HG03039 (cell line): ENCODE results near the gene TMEM19.
A peak's percentile ranks its signal among the peaks of the same experiment; 100 is the strongest.

Experiments
- ATAC-seq: cut with Tn5 transposase; IDR thresholded peaks from one replicate; pipeline ENCODE4 v1.9.1; 2021; ENCODE audit warnings: mild to moderate bottlenecking, moderate library complexity; ENCODE audit not compliant: unreplicated experiment

TMEM19 gene

GRCh38 chr12:71710276-71711125 is 24.6 kb downstream of the TMEM19 start:
- ATAC-seq = no peak

DNA sequence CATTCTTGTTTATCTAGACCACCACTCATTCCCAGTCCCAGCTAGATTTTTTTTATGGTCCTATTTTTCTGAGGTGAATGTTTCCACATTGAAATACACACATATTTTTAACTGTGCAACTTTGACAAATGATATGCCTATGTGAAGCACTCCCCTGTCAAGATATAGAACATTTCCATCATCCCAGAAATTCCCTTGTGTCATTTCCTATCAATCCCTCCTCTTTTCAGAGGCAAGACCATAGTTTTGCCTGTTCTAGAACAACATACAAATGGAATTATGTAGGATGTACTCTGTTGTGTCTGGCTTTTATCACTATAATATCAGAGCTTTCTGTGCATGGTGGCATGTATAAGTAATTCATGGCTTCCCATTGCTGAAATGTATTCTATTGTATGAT is 32.7 kb downstream of the TMEM19 start:
- ATAC-seq = no peak

DNA sequence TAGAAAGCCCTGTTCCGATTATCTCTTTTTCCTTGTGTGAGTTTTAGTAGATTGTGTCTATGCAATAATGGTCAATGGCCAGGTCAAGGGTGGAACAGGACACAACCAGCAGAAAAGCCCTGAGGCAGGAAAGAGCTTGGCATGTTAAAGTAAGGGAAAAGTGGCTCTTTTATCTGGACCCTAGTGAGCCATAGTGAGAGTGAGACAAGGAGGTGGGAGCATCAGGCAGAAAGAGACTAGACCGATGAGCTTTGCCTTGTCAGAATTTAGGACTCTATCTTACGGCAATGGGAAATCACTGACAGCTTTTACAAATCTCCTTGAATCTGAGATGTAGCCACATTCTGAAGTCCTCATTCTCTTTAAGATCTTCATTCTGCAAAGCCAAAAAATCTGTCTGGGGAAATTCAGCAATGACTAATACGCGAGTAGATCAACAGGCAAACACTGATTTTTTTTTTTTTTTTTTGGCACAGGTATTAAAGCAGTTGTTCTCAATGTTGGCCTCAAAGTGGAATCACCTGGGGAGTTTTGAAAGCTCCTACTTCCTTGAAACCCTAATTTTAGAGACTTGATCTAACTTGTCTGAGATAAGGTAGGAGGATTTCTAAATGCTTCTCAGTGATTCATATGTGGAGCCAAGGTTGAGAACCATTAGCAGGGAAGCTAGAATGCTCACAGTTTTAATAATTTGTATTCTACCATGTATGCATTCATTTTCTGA is 33.9 kb downstream of the TMEM19 start:
- ATAC-seq = no peak

- no peak for ATAC-seq
These were observed 36.1 kb downstream of the TMEM19 start for GRCh38 chr12:71721783-71722505.

GRCh38 chr12:71725011-71725410 is 39.1 kb downstream of the TMEM19 start:
- no peak for ATAC-seq

GRCh38 chr12:71726548-71726947 is 40.7 kb downstream of the TMEM19 start:
- no peak for ATAC-seq

- ATAC-seq = no peak
These were observed 42.1 kb downstream of the TMEM19 start for GRCh38 chr12:71727958-71728357.

GRCh38 chr12:71730936-71731335 is 45.1 kb downstream of the TMEM19 start:
- ATAC-seq = no peak

DNA sequence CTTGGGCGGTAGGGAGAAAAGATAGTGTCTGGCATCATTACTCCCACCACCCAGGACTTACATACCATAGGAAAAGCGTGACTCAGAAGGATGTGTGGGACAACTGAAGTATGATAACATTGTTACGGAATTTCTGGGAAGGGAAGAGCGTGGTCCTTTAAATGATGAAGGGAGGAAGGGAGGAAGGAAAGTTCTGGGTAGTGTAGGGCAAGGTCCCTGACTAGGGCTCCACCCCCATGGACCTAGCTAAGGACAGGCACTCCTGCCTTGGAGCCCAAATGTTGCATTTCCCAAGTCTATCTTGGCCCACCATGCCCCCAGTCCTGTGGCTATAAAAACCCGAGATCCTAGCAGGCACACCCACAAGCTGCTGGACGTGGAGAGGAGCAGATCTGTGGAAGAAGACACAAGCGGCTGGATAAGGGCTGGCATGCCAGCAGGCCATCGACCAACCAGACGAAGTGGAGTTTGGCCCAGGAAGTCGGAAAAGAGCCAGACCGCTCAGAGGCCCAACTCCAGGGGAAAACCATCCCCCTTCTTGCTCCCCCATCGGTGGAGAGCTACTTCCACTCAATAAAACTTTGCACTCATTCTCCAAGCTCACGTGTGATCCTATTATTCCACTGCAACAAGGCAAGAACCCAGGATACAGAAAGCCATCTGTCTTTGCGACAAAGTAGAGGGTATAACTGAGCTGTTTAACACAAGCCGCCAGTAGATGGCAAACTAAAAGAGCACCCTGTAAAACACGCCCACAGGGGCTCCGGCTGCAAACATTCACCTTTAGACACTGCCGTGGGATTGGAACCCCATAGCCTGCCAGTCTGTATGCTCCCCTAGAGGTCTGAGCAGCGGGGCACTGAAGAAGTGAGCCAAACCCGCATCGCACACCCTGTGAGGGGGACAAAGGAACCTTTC is 45.8 kb downstream of the TMEM19 start:
- ATAC-seq = no peak

GRCh38 chr12:71732357-71732712 is 46.5 kb downstream of the TMEM19 start:
- ATAC-seq = no peak

DNA sequence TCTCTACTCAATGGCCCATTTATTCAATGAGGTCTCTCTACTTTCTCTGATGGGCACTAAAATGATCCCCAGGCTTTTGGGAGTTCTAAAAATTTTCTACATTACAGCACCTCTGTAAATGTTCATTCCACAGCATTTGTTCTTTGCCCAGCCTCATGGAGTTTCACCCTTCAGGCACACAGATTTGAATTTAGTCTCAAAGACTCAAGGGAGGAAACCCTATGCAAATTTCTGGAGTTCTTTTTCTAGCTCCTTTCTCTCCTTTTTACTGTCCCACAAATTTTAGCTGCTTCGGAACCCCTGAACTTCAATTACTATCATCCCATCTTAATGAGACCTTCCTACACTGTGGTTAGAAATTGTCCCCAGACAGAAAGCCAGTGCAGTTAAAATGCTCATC is 51.3 kb downstream of the TMEM19 start:
- no peak for ATAC-seq

DNA sequence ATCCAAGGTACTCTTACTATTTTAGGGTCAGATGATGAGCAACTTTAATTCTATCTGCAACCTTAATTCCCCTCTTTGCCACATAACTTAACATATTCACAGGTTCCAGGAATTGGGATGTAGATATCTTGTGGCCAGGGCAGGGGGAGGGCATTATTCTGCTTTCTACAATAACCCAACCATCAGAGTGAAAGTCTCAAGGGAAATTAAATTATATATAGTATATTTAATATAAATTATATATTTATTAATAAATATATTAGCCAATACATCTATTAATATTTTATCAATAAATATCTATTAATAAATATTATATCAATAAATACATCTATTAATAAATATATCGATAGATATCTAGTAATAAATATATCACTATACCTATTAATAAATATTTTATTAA is 57.1 kb downstream of the TMEM19 start:
- ATAC-seq = no peak

GRCh38 chr12:71744522-71745300 is 58.8 kb downstream of the TMEM19 start:
- no peak for ATAC-seq

DNA sequence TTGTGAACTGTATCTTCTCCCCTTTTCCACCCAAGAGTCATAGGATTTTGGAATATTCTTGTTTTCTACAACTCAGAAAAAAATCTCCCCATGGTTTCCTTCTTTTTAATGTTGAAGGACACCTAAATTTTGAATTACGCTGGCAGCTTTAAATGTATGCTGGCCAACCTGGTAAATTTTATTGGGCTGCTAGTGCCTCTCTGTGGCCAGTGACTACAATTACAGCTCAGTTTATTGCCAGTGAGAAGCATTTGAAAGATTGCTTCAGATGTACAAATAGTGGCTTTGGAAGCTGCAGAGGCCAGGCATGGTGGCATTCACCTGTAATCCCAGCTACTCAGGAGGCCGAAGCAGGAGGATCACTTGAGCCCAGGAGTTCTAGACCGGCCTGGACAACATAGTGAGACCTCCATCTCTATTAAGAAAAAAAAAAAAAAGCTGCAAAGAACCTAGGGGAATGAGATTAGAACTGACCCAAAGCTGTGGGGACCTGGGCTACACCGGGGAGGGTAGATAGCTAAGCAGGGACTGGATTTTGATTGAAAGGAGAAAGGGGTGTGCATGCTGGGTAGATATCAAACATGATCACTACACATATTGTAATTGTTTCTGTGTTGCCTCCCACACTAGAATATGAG is 61.2 kb downstream of the TMEM19 start:
- peak; percentile 90 for ATAC-seq

DNA sequence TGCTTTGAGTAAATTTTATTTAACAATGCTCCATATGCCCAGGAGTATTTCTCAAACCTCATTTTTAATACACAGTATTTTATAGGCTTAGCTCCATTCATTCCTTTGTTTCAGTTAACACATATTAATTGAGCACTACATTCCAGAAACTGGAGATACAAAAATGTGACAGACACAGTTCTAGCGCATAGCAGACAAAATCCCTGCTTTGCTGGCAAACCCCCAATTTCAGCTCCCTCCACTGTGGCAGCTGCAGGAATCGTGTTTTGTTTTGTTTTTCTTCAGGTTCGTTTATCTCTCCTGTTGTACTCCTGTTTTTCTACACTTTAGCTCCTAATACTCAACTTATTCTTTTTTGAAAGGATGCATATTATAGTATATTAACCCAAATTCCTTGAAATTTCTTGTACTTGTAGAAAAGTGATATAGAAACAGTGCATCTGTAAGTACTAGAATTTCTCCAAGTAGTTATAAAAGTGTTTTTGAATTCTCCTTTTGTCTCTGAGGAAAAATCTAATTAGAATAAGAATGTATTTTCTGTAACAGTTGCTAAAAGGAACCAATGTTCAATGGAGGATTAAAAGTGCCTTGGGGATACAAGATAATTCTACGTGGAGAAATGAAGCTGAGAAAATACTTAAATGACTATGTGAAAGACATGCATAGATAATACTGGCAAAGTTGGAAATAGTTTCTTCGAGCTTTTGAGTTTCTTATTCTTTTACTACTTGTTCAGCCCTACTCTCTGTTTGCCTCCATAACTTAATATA is 62.4 kb downstream of the TMEM19 start:
- no peak for ATAC-seq

GRCh38 chr12:71749666-71750065 is 63.8 kb downstream of the TMEM19 start:
- no peak for ATAC-seq

DNA sequence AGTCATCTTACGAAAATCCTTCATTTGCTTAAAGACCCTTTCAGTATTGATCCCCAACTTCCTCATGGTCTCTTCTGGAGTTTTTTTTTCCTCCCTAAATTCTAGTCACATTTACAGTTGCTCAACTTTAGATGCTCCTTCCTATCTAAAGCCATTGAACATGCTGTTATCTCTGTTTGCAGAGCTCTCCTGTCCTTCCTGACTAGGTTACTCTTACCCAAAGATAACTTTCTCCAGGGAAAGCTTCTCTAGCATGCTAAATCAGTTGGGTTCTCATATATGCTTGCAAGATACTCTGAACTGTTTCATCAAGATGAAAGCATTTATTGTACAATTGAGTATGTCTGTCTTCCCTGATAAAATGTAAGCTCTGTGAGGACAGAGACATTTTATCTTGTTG is 67.0 kb downstream of the TMEM19 start:
- no peak for ATAC-seq
